ENCODE data around the gene PTGES2.

PTGES2 gene

GRCh38 chr9:128163523-128164306 is 36.2 kb upstream of the PTGES2 start:
- DNase-seq (ENCODE audit: insufficient read length, low spot score) (no peak), FAIRE-seq (no peak)
- no peak for TF ChIP-seq SPI1 (IDR thresholded peaks at IDR 0.05; ENCODE audit: low read depth, low read length)
- no peak for TF ChIP-seq POLR2AphosphoS5 (IDR thresholded peaks at IDR 0.05; ENCODE audit: low read depth, low read length)
- TF ChIP-seq PAX5 (IDR thresholded peaks at IDR 0.05; ENCODE audit: insufficient read depth, low read length, severe bottlenecking): no peak
- no peak for TF ChIP-seq POLR2A (IDR thresholded peaks at IDR 0.05; ENCODE audit: low read depth, low read length)

- no peak for DNase-seq (ENCODE audit: insufficient read length, low spot score)
- FAIRE-seq: no peak
- TF ChIP-seq POLR2AphosphoS5 (IDR thresholded peaks at IDR 0.05; ENCODE audit: low read depth, low read length) (0 out of 2 replicates have a peak, but pooled peaks have one; percentile 13), POU2F2 (IDR thresholded peaks at IDR 0.05; ENCODE audit: low read depth, low read length) (no peak), SPI1 (IDR thresholded peaks at IDR 0.05; ENCODE audit: low read depth, low read length) (no peak), POLR2A (IDR thresholded peaks at IDR 0.05; ENCODE audit: low read depth, low read length) (no peak; the same call in 1 of the 2 replicates), TAF1 (IDR thresholded peaks at IDR 0.05; ENCODE audit: low read depth, low read length) (no peak)
Measured at GRCh38 chr9:128163027-128163515, 35.5 kb upstream of the PTGES2 start.

- DNase-seq (ENCODE audit: insufficient read length, low spot score): no peak
- FAIRE-seq: no peak
- no peak for TF ChIP-seq POU2F2 (IDR thresholded peaks at IDR 0.05; ENCODE audit: low read depth, low read length)
- no peak for TF ChIP-seq TAF1 (IDR thresholded peaks at IDR 0.05; ENCODE audit: low read depth, low read length)
- no peak for TF ChIP-seq SPI1 (IDR thresholded peaks at IDR 0.05; ENCODE audit: low read depth, low read length)
- no peak for TF ChIP-seq POLR2AphosphoS5 (IDR thresholded peaks at IDR 0.05; ENCODE audit: low read depth, low read length)
- no peak for TF ChIP-seq POLR2A (IDR thresholded peaks at IDR 0.05; ENCODE audit: low read depth, low read length)
- TF ChIP-seq PAX5 (IDR thresholded peaks at IDR 0.05; ENCODE audit: insufficient read depth, low read length, severe bottlenecking): no peak
Measured at GRCh38 chr9:128162215-128163026, 34.9 kb upstream of the PTGES2 start.

- FAIRE-seq: no peak
- DNase-seq (ENCODE audit: insufficient read length, low spot score): no peak
- TF ChIP-seq POU2F2 (IDR thresholded peaks at IDR 0.05; ENCODE audit: low read depth, low read length) (no peak), PAX5 (IDR thresholded peaks at IDR 0.05; ENCODE audit: insufficient read depth, low read length, severe bottlenecking) (no peak), TAF1 (IDR thresholded peaks at IDR 0.05; ENCODE audit: low read depth, low read length) (no peak), SPI1 (IDR thresholded peaks at IDR 0.05; ENCODE audit: low read depth, low read length) (no peak), POLR2AphosphoS5 (IDR thresholded peaks at IDR 0.05; ENCODE audit: low read depth, low read length) (no peak), POLR2A (IDR thresholded peaks at IDR 0.05; ENCODE audit: low read depth, low read length) (no peak)
Measured at GRCh38 chr9:128161215-128161902, 33.8 kb upstream of the PTGES2 start.

DNA sequence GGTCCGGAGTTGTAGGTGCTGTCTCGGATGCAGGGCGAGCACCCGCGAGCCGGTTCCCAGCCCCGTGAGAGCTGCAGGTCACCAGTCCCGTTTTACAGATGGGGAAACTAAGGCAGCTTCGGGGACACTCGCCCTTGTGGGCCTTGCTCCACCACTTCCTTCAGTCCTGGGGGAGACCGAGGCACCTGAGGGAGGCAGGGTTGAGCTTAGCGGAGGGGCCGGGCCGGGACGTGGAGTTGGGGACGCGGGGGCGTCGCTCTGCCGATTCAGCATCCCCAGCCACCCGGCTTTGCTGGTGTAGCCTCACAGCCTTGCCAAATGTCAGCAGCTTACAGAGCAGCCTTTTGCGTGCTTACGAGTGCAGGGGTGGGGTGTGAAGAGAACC is 33.1 kb upstream of the PTGES2 start:
- peak; percentile 64 for DNase-seq (ENCODE audit: insufficient read length, low spot score)
- TF ChIP-seq PAX5 (IDR thresholded peaks at IDR 0.05; ENCODE audit: insufficient read depth, low read length, severe bottlenecking): no peak
- TF ChIP-seq POLR2AphosphoS5 (IDR thresholded peaks at IDR 0.05; ENCODE audit: low read depth, low read length): no peak; the same call in 1 of the 2 replicates
- no peak for TF ChIP-seq SPI1 (IDR thresholded peaks at IDR 0.05; ENCODE audit: low read depth, low read length)
- TF ChIP-seq POLR2A (IDR thresholded peaks at IDR 0.05; ENCODE audit: low read depth, low read length): no peak
- no peak for TF ChIP-seq TAF1 (IDR thresholded peaks at IDR 0.05; ENCODE audit: low read depth, low read length)
- no peak for TF ChIP-seq POU2F2 (IDR thresholded peaks at IDR 0.05; ENCODE audit: low read depth, low read length)
- no peak for FAIRE-seq

- DNase-seq (ENCODE audit: insufficient read length, low spot score): peak; percentile 99
- TF ChIP-seq POLR2A (IDR thresholded peaks at IDR 0.05; ENCODE audit: low read depth, low read length) (peak; percentile 89), SPI1 (IDR thresholded peaks at IDR 0.05; ENCODE audit: low read depth, low read length) (no peak), TAF1 (IDR thresholded peaks at IDR 0.05; ENCODE audit: low read depth, low read length) (peak; percentile 16; the same call in 1 of the 2 replicates), POLR2AphosphoS5 (IDR thresholded peaks at IDR 0.05; ENCODE audit: low read depth, low read length) (peak; percentile 90)
- peak; percentile 88 for FAIRE-seq
Measured at GRCh38 chr9:128159784-128160602, 32.5 kb upstream of the PTGES2 start, which contains the start of gene BBLN. Gene BBLN (plus strand): TSS chr9:128160265. CDS start chr9:128160408, 143 bp downstream.

DNA sequence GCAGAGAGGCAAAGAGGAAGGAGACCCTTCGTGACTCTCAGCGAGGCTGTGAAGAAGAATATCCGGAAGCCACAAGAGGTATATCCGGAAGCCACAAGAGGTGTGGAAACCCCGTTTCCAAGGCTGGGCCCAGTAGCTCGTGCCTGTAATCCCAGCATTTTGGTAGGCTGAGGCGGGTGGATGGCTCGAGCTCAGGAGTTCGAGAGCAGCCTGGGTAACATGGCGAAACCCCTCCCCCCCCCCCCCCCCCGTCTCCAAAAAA is 31.9 kb upstream of the PTGES2 start:
- TF ChIP-seq SPI1 (IDR thresholded peaks at IDR 0.05; ENCODE audit: low read depth, low read length): no peak
- no peak for TF ChIP-seq POU2F2 (IDR thresholded peaks at IDR 0.05; ENCODE audit: low read depth, low read length)
- TF ChIP-seq TAF1 (IDR thresholded peaks at IDR 0.05; ENCODE audit: low read depth, low read length): no peak
- TF ChIP-seq POLR2A (IDR thresholded peaks at IDR 0.05; ENCODE audit: low read depth, low read length): no peak
- no peak for TF ChIP-seq POLR2AphosphoS5 (IDR thresholded peaks at IDR 0.05; ENCODE audit: low read depth, low read length)
- no peak for TF ChIP-seq PAX5 (IDR thresholded peaks at IDR 0.05; ENCODE audit: insufficient read depth, low read length, severe bottlenecking)
- DNase-seq (ENCODE audit: insufficient read length, low spot score): no peak
- FAIRE-seq: no peak

DNA sequence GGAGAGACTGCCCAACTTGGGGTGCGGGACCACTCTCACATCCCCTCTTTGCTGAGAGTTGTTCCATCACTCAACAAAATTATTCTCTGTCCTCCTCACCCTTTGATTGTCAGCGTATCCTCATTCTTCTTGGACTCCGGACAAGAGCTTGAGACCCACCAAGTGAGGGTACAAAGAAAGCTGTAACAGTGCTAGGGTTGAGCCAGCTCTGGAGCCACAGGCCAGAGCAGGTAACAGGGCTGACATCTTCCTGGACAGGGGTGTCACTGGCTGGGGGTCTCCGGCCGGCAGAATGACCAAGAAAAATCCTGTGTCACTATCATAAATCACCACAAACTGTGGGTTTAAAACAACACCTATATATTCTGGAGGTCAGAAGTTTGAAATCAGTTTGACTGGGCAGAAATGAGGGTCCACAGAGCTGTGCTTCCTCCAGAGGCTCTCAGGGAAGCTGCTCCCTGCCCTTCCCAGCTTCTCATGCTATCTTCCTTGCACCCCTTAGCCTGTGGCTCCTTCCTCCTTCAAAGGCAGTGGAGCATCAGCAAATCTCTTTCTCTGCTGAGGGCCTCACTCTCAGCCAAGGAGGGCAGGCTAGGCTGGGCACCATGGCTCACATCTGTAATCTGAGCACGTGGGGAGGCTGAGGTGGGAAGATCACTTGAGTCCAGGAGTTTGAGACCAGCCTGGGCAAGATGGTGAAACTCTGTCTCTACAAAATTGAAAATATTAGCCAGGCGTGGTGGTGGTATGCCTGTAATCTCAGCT is 28.4 kb upstream of the PTGES2 start:
- FAIRE-seq: no peak
- DNase-seq (ENCODE audit: insufficient read length, low spot score): no peak
- TF ChIP-seq POLR2A (IDR thresholded peaks at IDR 0.05; ENCODE audit: low read depth, low read length) (no peak), POU2F2 (IDR thresholded peaks at IDR 0.05; ENCODE audit: low read depth, low read length) (no peak), PAX5 (IDR thresholded peaks at IDR 0.05; ENCODE audit: insufficient read depth, low read length, severe bottlenecking) (no peak), SPI1 (IDR thresholded peaks at IDR 0.05; ENCODE audit: low read depth, low read length) (no peak), POLR2AphosphoS5 (IDR thresholded peaks at IDR 0.05; ENCODE audit: low read depth, low read length) (no peak), TAF1 (IDR thresholded peaks at IDR 0.05; ENCODE audit: low read depth, low read length) (no peak)
